G401 (cell line): ENCODE results near the gene ZNF672. TPM values are rescaled to one million over a fixed set of nuclear protein-coding genes. Genes with fewer than 3 reads are reported as not detected.
"Not testable (repeated sequence)": the region's sequence is repeated elsewhere in the genome, so short reads cannot be mapped to it uniquely, and the experiment has no call there.

Source experiments
- DNase-seq: peaks from one replicate; pipeline ENCODE4 v3.0.0-alpha.2; 2015; ENCODE audit warnings: low spot score
- in situ Hi-C: cut with HindIII; loops from 2 replicates; pipeline ENCODE4 v1.10.0; 2016; ENCODE audit warnings: low sequenced_read_pairs, mixed read lengths
- total RNA-seq: library from RNA; depleted of rRNA; stranded (reverse); fragments of >200 nt; shearing (Covaris generic); gene quantifications from 2 replicates; pipeline ENCODE4 v1.2.3, GENCODE V29; 2014

ZNF672 gene
- total RNA-seq, 1 experiment from 2014 or later = 57.1 TPM

DNA sequence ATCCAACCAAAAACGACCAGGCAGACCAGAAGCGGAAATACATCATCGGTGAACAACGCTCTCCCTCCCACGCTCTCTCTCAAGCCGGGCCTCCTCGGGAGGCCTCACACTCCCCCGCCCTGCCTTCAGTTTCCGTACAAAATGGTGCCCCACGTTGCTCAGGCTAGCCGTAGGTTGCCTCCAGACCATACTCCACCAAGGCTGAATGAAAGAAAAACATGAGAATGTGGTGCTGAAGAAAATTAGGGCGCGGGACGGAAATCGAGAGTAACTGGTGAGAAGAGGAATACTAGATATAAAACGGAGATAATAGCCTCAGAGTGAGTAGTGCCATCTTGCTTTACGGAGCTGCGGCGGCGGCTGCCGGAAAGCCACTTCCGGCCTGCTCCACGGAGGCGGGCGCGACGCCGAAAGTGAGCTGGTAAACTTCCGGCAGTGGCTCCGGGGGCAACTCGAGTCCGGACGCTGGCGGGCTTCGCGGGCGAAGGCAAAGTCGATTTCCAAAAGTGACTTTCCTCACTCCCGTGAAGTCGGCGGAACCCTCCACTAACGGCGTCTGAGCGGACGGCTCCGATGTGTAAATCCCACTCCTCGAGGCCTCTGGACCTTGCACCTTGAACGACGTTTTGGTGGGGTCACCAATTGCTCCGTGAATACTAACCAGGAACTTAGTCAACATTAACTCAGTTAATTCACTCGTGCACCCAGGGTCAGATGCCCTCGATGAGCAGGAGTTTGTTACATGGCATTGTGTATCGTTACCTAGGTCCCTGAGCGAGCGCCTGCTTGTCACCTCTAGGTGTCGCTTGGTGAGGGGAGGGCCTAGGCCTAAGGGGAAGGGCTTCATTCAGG lies 11.9 kb upstream of the ZNF672 start, which contains the start of gene SH3BP5L:
SH3BP5L (minus strand) TSS at position 7 of the 852 bp plus-strand sequence. CDS start 980 bp downstream, outside the sequence.
- DNase-seq = peak; percentile 99
- in situ Hi-C loops = no loop called here

DNA sequence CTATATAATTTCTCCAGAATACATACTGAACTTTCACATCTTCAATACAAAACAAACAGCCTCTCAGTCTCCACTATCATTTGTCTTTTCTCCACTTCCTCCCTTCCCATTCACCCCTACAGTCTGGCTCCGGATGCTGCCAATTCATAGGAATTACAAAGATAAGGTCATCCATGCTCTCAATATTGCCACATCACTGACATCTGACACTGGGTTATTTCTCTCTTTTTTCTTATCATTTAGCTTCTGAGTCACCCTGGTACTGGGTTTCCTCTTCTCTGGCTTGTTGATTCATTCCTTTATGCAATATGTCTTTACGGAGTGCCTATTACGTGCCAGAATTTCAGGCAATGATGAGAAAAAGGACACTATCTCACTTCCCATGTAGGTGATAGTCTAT lies 9.2 kb upstream of the ZNF672 start:
- no peak for DNase-seq
- in situ Hi-C loops = no loop called here

DNA sequence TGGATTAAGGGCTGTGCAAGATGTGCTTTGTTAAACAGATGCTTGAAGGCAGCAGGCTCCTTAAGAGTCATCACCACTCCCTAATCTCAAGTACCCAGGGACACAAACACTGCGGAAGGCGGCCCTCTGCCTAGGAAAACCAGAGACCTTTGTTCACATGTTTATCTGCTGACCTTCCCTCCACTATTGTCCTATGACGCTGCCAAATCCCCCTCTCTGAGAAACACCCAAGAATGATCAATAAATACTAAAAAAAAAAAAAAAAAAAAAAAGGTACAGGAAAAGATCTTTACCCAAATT lies 7.4 kb upstream of the ZNF672 start:
- DNase-seq, in situ Hi-C loops: not testable (repeated sequence)

DNA sequence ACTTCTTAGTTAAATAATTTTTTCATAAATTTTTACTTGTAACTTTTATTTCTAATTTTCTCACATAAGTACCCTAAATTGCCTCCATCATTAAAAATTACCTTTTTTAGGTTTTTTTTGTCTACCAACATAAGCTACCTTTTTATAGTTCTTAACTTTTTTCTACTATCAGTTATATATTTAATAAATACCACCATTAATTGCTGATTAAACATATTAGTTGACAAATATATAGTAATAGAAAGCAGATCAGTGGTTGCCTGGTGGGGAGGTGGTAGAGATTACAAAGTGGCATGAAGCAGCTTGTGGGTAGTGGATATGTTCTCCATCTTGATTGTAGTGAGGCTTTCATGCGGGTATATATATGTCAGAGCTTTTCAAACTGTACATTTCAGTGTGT lies 6.2 kb upstream of the ZNF672 start:
- no peak for DNase-seq
- in situ Hi-C loops = no loop called here

DNA sequence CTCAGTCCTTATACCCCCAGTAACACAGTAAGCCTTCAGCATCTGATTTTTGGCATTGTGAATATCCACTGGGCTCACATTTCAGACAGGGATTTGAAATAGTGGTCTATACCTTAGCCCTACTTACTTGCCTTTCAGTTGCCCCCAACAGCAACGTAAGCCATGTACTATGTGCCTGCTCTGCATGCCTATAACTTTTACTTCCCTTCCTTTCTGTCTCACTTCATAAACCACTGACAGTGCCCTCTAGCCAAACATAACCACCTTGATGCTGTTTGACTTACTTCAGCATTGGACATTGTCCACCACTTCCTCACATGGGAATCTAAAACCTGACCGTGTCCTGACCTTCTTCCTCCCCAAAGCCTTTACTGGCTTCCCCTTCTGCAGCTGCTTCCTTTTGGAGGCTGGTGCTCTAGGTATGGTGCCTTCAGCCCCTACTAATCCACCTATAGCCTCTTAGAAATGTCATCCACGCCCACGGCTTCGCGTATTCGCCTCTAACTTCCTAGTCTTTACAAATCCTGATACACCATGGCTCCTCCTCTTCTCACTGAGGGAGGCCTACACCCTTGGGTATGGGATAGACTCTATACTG lies 3.6 kb upstream of the ZNF672 start:
- in situ Hi-C loops = no loop called here
- DNase-seq = no peak

DNA sequence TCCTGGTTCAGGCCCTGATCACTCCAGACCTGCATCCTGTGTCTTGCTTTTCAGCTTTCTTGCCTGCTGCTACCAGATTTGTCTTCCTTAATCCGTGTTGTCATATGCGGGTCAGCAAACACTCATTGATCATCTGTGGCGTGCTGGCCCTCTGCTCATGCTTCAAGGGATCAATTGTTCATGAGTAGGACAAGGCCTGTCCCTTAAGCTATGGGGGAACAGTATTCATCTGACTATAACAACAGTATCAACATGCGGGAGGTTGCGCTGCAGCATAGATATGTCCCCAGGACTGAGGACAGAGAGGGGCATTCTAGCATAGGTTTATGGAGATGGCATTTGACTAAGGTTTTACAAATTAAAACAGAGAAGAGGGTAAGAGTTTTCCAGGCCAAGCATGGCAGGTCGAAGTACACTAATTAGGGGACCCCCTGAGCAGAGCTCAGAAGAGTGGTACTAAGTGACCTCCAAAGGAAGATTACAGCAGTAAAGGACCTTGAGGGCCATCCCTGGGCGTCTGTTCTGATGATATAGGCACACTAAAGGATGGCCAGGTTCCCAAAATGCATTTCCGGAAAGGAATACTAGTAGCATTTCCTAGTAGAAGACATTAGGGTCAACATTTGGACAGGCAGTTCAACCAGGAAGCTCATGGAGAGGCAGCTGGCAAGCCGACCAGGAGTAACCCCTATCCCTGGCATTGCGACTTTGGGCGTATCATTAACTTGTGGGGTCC lies 811 bp upstream of the ZNF672 start:
- DNase-seq = no peak
- in situ Hi-C loops = no loop called here

DNA sequence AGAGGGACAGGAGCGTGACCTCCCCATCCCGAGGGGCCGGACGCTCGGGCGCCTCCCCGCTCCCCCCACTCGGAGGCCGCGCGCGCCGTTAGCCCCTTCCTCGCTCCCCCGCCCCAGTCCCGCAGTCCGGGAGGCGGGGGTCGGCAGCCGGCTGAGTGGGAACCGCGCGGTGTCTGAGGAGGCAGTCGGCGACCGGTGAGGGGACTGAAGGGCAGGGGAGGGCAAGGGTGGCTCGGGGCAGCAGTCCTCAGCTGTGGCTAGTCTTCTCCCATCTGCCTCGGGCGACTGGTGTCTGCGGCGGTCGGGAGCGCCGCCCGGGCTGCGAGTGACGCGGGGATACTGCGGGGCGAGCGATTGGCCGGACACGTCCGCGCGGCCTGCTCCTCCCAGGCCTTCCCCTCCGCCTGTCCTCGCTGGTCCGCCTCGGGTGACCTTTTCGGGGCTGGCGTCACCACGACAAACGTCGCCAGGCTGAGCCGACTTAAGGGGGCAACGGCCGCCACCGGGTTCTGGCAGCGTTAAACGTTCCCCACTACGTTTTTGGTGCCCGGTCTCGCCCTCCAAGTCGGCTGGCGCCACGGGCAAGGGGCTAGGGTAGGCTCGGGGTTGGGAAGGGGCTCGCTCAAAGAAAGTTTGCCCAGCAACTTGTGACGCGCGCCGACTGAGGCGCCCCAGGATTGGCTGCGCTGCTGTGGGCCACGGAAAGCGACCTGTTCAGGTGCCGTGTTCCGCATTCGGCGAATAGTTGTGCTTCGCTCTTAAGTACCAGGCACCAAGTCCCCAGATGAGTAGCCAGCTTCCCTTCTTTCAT lies 538 bp downstream of the ZNF672 start:
- DNase-seq = peak; percentile 92
- in situ Hi-C loops = no loop called here

DNA sequence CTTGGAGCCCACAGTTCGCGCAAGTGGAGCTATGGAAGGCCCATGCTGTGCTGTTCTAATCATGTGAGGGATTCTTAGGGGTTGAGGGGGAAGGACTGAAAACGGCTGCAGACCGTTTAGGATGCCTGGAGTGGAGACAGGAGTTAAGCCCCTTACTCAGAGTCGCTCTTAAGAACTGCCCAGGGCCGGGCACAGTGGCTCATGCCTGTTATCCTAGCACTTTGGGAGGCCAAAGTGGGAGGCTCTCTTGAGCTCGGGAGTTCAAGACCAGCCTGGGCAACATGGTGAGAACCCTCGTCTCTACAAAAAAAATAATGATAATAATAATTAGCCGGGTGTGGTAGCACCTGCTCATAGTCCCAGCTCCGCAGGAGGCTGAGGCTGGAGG lies 1.1 kb downstream of the ZNF672 start:
- no peak for DNase-seq
- in situ Hi-C loops = no loop called here

DNA sequence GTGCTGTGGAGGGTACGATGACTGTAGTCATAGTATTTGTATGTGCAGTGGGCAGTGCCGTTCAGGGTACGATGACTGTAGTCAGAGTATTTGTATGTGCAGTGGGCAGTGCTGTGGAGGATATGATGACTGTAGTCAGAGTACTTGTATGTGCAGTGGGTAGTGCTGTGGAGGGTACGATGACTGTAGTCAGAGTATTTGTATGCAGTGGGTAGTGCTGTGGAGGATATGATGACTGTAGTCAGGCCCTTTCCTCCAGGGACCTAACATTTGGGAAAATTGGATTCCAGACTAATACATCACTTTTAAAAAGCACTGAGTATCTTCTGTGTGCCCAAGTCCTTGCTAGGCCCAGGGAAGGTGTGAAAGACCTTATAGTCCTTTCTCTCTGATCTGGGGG lies 2.9 kb downstream of the ZNF672 start:
- in situ Hi-C loops = no loop called here
- DNase-seq = no peak

DNA sequence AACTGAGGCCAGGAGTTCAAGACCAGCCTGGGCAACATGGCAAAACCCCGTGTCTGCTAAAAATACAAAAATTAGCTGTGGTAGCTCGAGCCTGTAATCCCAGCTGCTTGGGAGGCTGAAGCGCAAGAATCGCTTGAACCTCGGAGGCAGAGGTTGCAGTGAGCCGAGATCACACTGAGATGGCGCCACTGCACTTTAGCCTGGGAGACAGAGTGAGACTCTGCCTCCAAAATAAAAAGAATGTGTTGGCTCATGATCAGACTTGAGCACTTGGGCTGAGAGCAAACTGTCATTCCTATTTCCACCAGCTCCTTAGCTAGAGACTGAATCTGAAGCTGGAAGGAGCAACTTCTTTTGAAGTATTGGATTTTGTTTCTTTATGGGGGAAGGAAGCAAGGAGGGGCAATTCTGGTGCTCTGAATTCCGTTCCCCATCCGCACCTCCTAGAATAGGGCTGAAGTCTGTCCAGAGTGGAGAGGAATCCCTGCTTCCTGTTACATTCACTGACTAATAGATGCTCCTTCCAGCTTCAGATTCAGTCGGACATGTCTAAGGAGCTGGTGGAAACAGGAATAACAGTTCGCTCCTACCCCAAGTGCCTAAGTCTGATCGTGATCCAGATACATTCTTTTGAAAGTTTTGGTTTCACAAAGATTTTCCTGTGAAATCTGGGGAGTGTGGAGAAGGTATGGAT lies 3.8 kb downstream of the ZNF672 start:
- in situ Hi-C loops = no loop called here
- DNase-seq = no peak

DNA sequence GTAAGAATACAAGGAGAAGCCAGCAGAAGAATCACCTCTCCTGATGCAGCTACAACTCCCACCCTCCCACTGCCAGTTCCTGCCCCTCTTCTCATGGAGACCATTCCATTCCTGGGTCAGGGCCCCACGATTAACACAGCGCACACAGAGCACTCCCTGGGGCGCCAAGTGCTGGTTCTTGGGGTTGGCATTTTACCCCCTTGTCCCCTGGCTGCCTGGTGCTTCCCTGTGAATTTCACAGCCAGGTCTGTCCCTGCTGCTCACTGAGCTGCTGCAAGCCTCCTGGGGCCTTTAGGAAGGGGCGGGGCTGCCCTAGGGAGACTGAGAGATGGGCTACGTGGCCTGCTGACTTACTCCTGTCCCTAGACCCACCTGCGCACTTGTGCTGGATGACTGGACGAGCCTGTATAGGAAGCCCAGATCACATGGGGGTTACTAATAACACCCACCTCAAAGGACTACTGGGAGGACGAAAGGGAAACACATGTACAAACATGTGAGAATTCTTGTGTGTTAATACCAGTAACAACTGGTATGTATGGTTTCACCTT lies 4.8 kb downstream of the ZNF672 start:
- in situ Hi-C loops = no loop called here
- no peak for DNase-seq

DNA sequence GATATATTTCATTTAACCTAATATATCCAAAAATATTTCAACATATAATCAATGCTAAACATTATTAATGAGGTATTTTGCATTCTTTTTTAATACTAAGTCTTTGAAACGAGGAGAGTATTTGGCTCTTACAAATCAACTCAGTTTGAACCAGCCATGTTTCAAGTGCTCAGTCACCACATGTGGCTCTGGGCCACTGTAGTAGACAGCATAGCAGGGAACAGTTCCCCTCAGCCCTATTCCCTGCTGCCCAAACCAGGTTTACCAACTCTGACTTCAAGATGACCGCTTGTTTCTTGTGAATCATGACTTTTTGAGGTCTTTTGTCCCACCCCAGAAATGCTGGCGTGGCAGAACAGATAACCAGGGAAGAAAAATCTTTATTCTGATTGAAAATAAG lies 5.7 kb downstream of the ZNF672 start:
- in situ Hi-C loops = no loop called here
- DNase-seq = no peak

DNA sequence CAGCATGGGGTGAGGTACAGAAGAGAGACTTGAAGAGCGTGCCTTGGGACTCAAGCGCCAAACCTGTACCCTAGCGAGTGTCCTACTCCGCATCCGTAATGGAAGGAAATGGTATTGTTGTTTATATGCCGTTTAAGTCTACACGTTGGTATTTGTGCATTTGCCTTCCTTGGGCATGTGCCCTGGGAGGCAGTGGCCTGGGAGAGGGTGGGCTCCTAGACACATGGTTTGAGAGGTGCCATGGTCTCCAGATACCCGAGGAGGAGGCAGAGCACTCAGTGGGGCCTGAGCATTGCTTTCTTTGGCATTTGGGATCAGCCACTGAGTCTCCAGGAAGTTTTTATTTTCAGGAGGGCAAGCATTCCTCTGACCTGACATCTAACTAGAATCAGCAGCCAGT lies 6.5 kb downstream of the ZNF672 start:
- in situ Hi-C loops = no loop called here
- DNase-seq = no peak

DNA sequence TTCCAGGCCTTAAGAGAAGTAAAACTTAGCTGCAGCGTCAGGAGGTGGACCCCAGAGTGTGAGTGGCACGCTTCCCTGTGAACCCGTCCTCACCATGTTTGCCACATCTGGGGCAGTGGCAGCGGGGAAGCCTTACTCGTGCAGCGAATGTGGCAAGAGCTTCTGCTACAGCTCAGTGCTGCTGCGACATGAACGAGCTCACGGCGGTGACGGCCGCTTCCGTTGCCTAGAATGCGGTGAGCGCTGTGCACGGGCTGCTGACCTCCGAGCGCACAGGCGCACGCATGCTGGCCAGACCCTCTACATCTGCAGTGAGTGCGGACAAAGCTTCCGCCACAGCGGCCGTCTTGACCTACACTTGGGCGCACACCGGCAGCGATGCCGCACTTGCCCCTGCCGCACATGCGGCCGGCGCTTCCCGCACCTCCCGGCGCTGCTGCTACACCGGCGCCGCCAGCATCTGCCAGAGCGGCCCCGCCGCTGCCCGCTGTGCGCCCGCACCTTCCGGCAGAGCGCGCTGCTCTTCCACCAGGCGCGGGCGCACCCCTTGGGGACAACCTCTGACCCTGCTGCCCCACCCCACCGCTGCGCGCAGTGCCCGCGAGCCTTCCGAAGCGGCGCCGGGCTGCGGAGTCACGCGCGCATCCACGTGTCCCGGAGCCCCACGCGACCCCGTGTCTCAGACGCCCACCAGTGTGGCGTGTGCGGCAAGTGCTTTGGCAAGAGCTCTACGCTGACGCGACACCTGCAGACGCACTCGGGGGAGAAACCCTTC lies 9.3 kb downstream of the ZNF672 start:
- in situ Hi-C loops = no loop called here

DNA sequence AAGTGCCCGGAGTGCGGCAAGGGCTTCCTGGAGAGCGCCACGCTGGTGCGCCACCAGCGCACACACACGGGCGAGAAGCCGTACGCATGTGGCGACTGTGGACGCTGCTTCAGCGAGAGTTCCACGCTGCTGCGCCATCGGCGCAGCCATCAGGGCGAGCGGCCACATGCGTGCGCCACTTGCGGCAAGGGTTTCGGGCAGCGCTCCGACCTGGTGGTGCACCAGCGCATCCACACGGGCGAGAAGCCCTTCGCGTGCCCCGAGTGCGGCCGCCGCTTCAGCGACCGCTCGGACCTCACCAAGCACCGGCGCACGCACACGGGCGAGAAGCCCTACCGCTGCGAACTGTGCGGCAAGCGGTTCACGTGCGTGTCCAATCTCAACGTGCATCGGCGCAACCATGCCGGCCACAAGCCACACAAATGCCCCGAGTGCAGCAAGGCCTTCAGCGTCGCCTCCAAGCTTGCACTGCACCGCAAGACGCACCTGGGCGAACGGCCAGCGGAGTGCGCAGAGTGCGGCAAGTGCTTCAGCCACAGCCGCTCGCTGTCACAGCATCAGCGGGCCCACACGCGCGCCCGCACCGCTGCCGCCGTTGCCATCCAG lies 10.0 kb downstream of the ZNF672 start:
- DNase-seq = no peak
- in situ Hi-C loops = no loop called here

More for the DNA sequence above, 9.3 kb downstream of the ZNF672 start:
- DNase-seq = no peak

DNA sequence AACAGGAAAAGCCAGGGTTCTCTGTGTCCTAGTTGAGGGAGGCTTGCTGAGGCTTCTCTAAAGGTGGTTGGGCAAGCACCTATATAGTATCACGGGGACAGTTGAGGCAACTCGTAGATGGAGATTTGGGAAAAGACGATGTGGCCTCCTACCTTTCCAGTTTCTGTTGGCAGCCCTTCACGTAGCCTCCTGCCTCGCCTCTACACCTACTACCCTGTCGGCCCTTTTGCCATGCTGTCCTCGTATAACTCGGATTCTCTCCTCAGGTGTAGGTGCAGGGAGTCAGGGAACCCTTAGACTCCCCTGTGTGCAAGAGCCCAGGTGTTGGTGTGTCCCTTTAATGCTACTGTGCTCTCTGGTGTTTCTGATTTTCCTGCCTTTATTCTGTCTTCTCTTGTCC lies 10.6 kb downstream of the ZNF672 start:
- in situ Hi-C loops = no loop called here
- no peak for DNase-seq

DNA sequence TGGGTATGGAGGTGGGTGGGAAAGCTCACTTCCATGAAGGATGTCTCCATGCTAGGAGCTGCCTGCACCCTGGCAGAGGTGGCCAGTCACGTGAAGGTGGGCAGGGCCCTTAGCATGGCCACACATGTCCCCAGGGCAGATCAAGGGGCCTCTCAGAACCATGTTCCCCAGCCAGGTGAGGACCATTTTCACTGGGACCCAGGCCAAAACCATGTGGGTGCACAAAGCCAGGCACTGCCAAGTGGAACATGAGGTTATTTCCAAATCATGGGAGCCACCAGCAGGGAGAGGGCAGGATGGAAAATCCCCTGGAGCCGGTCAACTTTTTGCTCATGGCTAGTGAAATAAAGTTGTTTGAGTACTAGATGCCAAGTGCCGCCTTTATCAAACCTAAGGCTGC lies 11.1 kb downstream of the ZNF672 start:
- in situ Hi-C loops = no loop called here
- DNase-seq = no peak

DNA sequence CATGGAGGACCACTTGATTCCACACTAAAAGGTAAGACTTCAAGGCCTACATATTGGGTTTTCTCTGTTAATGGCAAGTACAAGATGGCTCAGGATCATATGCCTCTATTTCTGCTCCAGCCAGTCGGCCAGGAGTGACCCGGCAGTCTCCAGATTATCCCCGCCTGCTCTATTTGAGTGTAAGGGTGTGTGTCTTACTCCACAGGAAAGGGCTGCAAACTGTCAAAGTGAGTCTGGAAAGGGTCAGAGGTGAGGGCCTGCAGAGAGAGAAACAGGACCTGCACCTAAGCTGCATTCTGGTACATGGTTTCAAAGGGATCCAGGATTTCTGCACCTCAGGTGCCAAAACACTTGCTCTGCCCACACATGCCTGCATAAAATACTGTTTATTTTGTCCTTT lies 11.6 kb downstream of the ZNF672 start:
- in situ Hi-C loops = no loop called here
- no peak for DNase-seq
